DMS53 (cell line): ENCODE measurements around the gene POLR3H.
A peak's percentile ranks its signal among the peaks of the same experiment; 100 is the strongest.

Experiments used
- DNase-seq: peaks from one replicate; lab custom pipeline; 2025; lab: John Stamatoyannopoulos, UW

The POLR3H gene

GRCh38 chr22:41513391-41513790, 30.9 kb downstream of the POLR3H start:
- no peak for DNase-seq

DNA sequence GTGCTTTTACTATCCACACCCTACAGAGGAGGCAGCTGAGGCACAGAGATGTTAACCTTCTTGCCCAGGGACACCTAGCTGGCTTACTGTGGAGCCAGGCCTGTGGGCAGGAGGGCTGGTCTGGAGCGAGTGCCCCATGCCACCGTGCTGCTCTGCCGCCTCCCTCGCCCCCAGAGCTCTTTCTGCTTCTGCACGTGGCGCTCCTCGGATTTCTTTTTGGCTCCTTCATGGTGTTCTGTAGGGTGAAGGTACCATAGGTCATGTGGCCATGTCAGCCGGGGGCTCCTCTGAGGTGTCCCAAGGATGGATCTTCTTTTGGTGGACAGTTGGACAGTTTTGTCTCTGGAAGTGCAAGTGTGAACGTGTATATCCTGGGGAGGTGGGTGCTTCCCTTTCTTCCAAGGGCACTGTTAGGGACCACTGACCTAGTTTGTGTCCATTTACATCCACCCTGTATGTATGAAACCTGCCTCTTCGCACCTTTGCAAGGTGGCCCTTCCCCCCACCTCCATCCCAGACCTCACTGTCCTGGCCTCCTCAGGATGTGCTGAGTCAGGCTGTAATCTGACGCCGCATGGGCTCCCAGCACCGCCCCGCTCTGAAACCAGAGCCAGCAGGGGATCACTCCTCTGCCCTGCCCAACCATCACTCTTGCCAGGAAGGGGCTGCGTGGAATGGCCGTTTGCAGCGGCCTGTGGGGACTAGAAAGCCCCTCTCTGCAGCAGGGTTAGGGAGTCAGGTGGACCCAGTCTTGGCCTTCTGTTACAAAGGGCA, 31.7 kb downstream of the POLR3H start:
- DNase-seq, result peak; percentile 35

GRCh38 chr22:41511521-41511968, 32.7 kb downstream of the POLR3H start:
- DNase-seq, result no peak

DNA sequence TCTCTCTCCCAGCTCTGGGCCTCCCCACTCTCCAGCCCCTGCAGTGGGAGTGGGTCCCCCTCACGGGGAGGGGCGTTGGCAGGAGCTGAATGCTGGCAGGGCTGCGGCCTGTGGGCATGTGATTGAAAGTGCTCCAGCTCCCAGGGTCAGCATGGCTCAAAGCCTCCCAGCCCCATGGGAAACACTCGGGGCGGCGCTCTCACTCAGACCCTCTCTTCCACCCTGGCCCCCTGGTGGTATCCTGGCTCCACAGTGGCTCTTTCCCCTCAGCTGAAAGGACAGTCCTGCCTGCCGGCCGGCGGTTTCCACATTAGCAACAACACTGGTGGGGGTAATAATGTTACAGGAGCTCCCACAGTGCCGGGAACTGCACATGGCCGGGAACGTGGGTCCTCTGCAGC, 35.5 kb downstream of the POLR3H start:
- no peak for DNase-seq

GRCh38 chr22:41507330-41508063, 36.8 kb downstream of the POLR3H start:
- DNase-seq, result no peak

DNA sequence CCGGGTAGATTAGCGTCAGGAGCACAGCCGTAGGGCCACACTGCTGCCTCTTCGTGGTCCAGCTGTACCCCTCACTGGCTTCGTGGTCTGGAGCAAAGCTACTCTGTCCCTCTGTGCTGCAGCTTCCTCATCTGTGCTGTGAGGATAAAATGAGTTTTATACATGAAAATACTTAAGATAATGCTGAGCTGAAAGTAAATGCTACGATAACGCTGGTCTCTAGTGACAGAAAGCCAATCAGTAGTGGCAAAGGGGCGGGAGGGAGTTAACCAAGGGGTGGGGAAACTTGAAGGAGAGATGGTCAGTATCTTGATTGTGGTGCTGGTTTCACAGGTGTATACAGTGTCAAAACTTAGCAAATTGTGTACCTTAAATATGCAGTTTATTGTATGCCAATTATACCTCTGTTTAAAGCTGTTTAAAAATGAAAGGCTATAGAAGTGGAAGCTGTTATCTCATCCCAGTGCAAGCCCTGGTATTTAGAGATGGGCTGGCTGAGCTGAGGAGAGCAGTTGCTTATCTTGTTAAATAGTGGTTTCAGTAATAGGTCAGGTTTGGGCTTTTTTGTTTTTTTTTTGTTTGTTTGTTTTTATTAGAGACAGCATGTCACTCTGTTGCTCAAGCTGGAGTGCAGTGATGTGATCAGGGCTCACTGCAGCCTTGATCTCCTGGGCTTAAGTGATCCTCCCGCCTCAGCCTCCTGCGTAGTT, 38.6 kb downstream of the POLR3H start:
- no peak for DNase-seq

GRCh38 chr22:41504816-41505215, 39.5 kb downstream of the POLR3H start:
- no peak for DNase-seq

- DNase-seq, result no peak
These were observed 39.9 kb downstream of the POLR3H start for GRCh38 chr22:41504397-41504796.

- peak; percentile 36 for DNase-seq
These were observed 43.1 kb downstream of the POLR3H start for GRCh38 chr22:41501209-41501608.

DNA sequence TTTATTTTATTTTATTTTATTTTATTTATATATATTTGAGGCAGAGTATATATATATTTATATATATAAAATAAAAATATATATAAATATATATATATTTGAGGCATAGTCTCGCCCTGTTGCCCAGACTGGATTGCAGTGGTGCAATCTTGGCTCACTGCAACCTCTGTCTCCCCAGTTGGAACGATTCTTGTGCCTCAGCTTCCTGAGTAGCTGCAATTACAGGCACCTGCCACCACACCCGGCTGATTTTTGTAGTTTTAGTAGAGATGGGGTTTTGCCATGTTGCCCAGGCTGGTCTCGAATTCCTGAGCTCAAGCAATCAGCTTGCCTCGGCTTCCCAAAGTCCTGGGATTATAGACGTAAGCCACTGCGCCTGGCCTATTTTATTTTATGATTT, 44.0 kb downstream of the POLR3H start:
- DNase-seq, result no peak

GRCh38 chr22:41499624-41500280, 44.5 kb downstream of the POLR3H start:
- no peak for DNase-seq

- no peak for DNase-seq
These were observed 45.9 kb downstream of the POLR3H start for GRCh38 chr22:41498303-41498835.

DNA sequence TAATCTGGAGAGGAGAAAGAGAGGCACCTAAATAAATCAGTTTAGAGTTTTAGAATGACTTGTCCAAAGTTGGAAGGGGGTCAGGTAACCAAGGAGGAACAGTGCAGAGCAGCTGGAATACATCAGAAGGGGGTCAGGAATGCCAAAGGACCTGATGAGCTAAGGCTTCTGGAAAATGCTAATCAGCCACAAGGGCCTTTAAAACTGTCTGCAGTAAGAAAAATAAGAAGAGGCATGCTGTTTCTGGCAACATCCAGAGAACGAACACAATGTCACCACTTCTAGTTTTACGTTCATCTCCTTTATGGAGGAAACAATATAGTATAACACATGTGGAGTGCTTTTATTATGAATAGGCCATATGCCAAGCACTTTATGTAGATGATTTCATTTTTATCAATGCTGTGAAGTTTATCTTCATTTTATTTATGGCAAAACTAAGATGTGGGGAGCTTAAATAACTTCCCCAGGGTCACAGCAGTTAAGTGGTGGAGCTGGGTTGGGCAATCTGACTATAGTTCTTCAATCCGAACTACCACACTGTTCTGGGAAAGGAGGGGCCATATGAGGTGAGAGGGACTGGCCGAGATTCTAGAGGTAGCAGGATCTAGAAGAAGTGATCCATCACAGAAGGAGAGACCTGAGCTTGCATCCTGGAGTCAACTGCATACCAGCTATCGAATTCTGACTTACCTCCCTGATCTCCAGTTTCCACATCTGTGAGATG, 52.7 kb downstream of the POLR3H start:
- no peak for DNase-seq

- no peak for DNase-seq
These were observed 55.5 kb downstream of the POLR3H start for GRCh38 chr22:41488596-41489385.

- no peak for DNase-seq
These were observed 56.2 kb downstream of the POLR3H start for GRCh38 chr22:41488076-41488475.

DNA sequence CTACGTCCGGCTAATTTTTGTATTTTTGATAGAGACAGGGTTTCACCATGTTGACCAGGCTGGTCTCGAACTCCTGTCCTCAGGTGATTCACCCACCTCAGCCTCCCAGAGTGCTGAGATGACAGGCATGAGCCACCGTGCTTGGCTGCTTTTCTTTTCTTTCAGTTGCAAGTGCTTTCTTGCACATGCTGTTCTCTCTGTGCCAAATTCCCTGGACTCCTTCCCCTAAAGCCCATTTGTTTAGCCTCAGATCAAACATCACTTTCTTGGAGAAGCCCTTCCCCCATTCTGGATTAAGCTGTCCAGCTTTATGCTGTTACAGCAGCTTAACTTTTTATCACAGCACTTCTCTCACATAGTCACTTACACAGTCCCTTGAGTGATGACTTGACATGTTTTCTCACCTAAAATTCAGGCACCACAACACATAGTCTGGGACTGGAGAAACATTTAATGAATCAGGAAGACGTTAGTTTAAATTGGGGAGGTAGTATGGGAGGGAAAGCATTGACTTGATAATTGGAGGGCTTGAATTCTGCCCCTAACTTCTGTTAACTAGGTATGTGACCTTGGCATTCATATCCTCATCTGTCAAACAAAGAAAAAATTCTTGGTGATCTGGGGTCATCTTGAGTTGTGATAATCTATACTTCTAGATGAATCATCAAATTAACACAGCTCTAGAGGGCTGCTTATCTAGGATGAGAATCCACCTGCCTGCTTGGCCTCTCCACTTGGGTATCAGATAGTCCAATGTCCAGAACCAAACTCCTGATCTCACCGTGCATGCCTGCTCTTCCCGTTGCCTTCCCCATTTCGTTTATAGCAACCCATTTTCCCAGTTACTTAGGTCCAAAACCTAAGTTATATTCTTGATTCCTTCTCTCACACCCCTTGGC, 57.0 kb downstream of the POLR3H start:
- DNase-seq, result no peak

- DNase-seq, result no peak
These were observed 59.2 kb downstream of the POLR3H start for GRCh38 chr22:41485033-41485432.

DNA sequence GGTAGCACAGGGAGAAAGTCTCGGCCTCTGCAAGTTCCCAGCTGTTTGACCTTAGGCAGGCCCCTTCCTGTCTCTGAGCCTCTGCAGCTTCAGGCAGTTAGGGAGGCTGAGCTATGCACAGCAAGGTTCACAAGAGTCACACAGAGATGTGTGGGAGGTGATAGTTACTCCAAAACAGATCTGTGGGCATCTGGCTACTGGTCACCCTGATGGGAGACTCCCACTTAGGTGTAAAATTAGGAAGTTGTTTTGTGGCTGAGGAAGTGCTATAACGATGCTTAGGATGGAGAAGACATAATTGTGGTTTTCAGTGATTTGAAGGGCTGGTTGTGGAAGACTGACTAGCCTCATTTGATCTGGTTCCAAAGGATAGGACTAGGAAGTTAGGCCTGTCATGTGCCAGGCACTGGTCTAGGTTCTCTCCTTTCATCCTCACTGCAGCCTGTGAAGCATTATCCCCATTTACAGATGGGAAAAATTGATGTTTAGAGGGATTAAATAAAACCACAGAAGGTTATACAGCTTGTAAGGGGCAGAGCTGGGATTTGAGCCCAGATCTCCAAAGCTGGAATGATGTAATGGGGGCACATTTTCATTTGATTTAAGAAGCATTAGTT, 61.8 kb downstream of the POLR3H start:
- no peak for DNase-seq

DNA sequence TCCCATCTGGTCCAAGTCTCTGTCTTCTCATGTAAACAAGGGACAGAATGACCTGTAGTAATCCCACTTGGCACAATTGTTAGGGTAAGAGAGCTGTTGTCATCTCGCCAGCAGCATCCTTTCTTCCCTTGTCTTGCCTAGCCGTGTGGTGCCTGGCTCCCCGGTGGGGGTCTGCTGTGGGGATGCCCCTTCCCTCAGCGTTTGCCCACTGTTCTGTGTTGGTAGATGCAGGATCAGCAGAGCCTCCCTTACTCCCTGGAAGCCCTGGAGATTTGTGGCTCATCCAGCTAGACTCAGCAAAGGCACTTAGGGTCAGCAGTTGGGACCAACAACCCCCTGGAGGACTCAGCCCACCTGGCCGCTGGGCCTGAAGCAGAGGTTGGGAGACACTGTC, 62.3 kb downstream of the POLR3H start:
- DNase-seq, result no peak
